C4-2B (cell line): ENCODE measurements around the gene ATXN1L.
"Not testable (repeated sequence)": the region's sequence is repeated elsewhere in the genome, so short reads cannot be mapped to it uniquely, and the experiment has no call there.

Experiments used
- H3K27ac ChIP-seq: fragments of 450-650 bp; 2 replicates; pipeline ENCODE4 v1.5.1; 2017
- ZFX ChIP-seq: fragments of 450-650 bp; IDR thresholded peaks from 2 replicates; pipeline ENCODE4 v1.6.1; 2017
- TF ChIP-seq, protein P1 (sequence below): fragments of 450-650 bp; conservative IDR thresholded peaks from 2 replicates; pipeline ENCODE4 v1.5.1; 2017; ENCODE audit warnings: mild to moderate bottlenecking

ATXN1L gene

GRCh38 chr16:71854369-71854948, 8.7 kb downstream of the ATXN1L start:
- H3K27ac ChIP-seq = no peak overlapping the region
- no peak for TF ChIP-seq ZFX

- TF ChIP-seq, protein P1, sequence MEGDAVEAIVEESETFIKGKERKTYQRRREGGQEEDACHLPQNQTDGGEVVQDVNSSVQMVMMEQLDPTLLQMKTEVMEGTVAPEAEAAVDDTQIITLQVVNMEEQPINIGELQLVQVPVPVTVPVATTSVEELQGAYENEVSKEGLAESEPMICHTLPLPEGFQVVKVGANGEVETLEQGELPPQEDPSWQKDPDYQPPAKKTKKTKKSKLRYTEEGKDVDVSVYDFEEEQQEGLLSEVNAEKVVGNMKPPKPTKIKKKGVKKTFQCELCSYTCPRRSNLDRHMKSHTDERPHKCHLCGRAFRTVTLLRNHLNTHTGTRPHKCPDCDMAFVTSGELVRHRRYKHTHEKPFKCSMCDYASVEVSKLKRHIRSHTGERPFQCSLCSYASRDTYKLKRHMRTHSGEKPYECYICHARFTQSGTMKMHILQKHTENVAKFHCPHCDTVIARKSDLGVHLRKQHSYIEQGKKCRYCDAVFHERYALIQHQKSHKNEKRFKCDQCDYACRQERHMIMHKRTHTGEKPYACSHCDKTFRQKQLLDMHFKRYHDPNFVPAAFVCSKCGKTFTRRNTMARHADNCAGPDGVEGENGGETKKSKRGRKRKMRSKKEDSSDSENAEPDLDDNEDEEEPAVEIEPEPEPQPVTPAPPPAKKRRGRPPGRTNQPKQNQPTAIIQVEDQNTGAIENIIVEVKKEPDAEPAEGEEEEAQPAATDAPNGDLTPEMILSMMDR = no peak
- TF ChIP-seq ZFX = no peak
- no peak overlapping the region for H3K27ac ChIP-seq
Measured at GRCh38 chr16:71855937-71856662, 10.3 kb downstream of the ATXN1L start.

DNA sequence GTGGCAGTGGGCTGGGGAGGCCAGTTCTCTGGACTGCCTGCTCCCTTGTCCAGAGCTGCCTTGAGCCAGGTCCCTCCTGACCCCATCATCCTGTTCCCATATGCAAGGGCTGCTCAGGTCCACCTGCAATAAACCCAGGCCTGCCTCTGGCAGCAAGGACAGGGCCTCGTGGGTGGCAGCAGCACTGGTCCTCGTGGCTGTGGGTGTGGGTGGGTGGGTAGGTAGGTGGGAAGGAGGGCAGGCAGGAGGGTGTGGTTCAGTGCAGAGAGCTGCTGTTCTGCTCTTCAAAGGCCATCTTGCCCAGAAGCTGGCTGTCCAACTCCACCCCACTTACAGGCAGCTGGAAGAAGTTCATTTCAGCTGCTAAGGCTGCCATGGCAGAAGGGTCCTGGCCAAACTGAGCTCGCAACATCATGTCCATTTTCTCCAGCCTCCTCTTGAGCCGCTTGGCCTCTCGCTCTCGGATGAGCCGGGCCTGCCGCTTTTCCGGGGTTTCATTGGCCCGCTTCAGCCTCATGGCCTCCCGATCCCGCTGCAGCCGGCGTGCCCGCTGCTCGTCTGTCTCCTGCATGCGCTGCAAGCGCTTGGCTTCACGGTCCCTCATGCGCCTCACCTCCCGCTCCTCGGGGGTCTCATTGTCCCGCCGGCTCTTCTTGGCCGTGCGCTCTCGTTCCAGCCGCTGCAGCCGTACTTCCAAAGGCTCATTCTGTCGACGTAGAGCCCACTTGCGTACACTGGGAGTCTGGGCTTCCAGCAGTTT, 14.2 kb downstream of the ATXN1L start:
- H3K27ac ChIP-seq = no peak overlapping the region
- TF ChIP-seq, protein P1 = no peak
- no peak for TF ChIP-seq ZFX

DNA sequence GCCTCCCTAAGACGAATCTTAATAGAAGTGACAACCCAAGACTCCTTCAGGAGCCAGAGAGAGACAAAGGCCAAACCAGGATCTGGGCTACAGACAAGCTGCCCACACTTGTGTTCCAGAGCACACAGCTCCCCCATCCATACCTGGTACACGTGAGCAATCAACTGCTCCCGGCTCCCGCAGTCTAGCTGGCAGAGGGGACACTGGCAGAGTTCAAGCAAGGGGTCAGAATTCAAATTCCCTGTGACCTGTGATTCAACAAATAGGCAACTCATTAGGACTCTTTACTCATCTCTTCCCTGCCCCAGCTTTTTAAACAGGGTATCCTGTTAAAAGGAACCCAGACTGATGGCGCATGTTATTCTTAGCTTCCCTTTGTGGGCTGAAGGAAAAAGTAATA, 18.2 kb downstream of the ATXN1L start:
- TF ChIP-seq ZFX = no peak
- H3K27ac ChIP-seq = no peak overlapping the region

DNA sequence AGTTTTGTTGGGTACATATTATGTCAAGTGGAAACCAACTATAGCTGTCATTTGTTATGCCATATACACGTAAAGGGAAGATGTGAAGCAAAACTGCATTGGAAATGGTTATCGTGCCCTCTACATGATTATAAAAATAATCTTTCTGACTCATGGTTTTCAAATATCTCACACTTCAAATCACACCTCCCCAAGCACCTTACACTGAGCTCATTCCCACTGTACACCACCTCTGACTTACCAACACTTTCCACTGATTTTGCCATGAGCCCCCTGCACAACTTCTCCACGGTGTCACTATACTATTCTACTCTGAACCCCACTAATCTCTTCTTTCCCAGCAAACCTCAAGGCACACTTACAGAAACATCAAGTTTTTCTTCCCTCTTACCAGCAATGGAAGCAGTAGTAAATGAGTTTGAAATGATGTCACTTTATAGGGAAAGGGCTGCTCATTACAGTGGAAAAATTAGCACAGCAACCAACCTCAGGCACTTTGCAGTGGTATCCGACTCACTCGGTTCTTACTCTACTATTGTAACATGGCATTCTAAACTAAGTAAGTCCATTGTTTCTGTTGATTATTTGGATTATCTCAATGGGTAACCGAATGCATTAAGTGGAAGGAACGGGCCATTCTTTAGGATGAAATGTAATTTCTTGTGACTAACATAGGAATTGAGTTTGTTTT, 19.5 kb downstream of the ATXN1L start:
- TF ChIP-seq, protein P1 = no peak
- no peak for TF ChIP-seq ZFX
- H3K27ac ChIP-seq = no peak overlapping the region

- H3K27ac ChIP-seq = not testable (repeated sequence)
Measured at GRCh38 chr16:71867175-71867574, 21.4 kb downstream of the ATXN1L start.

GRCh38 chr16:71867939-71868338, 22.2 kb downstream of the ATXN1L start:
- no peak for TF ChIP-seq ZFX
- TF ChIP-seq, protein P1 = no peak
- H3K27ac ChIP-seq = no peak overlapping the region

DNA sequence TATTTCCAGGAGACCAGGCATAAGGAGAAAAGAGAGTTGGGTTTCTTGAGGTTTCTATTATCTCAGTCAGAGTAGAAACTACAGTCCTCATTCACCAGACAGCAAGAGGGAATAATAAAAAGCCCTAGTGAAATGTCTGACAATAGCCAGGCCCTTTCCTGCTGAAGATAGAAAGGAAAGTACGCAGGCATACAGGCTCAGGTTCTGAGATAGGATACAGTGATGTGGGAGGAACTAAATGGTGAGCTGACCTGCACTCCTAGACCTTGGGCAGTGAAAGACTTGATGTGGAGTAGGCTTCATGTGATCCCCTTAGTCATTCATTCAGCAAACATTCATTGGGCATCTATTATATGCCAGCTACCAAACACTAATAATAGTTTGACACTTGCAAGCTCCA, 23.3 kb downstream of the ATXN1L start:
- TF ChIP-seq ZFX = no peak
- TF ChIP-seq, protein P1 = no peak
- no peak overlapping the region for H3K27ac ChIP-seq
